GM19467 (cell line): ENCODE measurements around the gene SIM2.

Experiments used
- ATAC-seq: cut with Tn5 transposase; IDR thresholded peaks from one replicate; pipeline ENCODE4 v1.9.1; 2021; ENCODE audit warnings: mild to moderate bottlenecking, moderate library complexity; ENCODE audit not compliant: unreplicated experiment

The SIM2 gene

GRCh38 chr21:36757196-36757595 lies 58.3 kb downstream of the SIM2 start:
- no peak for ATAC-seq

GRCh38 chr21:36759348-36760083 lies 60.6 kb downstream of the SIM2 start:
- no peak for ATAC-seq

GRCh38 chr21:36761685-36762084 lies 62.8 kb downstream of the SIM2 start:
- ATAC-seq, result no peak

DNA sequence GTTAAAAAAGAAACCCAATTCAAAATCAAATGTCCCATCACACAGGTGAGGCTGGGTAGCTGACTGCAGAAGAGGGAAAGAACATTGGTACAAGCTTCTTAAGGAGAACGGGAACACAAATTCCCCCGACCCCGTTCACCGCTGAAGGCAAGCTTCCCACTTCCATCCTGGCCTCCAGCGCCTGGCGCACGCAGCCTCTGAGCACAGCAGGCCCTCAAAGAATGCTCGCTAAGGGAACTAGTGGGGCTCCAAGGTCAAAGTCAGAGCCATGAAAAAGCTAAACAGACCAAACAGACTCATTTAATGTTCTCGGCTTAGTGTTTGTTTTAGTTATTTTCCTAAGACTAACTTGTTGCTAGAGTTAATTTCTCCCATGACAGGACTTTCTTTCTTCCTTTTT lies 63.7 kb downstream of the SIM2 start:
- ATAC-seq, result no peak

DNA sequence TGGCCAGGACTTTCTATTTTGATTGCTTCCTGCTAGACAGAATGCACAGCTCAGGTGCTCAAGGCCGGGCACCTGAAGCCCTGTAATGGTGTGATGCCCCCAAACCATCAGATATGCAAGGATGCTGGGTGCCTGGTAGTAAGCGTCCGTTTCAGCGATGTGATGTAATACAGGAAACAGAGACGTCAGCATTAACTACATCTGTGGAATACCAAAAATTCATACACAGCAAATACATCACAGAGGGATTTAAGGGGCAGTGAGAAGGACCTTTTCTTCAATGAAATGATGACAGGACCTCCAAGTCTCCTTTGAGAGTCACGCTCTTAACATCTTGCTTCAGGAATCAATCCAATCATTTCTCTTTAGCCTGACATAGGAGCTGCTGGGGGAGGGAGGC lies 64.4 kb downstream of the SIM2 start:
- ATAC-seq, result no peak

DNA sequence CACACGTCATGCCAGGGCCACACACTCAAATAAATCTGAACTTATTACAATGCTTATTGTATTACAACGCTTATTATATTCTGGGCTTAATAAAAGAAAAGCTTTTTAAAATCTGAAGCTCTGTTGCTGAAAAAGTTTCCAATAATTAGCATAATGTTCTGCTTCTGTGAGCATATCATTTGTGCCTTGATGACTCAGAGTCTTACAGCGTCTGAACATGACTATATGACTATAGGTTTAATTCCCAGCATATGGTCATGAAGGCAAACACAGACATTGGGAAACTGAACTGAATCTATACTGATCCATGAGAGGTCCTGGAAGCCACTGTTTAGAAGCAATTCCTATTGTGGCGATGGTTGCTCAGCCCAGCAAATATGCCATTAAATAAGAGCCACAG lies 66.3 kb downstream of the SIM2 start:
- ATAC-seq, result no peak

DNA sequence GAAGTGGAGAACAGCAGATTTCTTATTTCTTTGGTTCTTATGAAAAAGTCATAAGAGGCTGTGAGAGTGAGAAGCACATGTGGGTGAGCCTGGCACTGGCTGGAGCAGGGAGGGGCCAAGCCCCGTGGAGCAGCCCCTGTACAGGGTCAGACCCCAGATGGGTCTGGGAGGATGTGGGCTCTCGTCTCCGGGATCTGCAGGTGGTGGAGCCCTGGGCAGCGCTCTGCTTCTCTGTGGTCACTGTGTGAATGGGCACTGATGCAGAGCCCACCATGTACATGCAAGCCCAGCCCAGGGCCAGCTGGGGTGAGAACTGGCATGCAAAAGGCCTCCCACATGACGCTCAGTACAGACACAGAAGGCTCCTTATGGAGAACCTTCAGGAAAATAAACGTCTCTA lies 67.6 kb downstream of the SIM2 start:
- no peak for ATAC-seq

GRCh38 chr21:36767096-36767495 lies 68.2 kb downstream of the SIM2 start:
- no peak for ATAC-seq

GRCh38 chr21:36768496-36768895 lies 69.6 kb downstream of the SIM2 start:
- no peak for ATAC-seq

DNA sequence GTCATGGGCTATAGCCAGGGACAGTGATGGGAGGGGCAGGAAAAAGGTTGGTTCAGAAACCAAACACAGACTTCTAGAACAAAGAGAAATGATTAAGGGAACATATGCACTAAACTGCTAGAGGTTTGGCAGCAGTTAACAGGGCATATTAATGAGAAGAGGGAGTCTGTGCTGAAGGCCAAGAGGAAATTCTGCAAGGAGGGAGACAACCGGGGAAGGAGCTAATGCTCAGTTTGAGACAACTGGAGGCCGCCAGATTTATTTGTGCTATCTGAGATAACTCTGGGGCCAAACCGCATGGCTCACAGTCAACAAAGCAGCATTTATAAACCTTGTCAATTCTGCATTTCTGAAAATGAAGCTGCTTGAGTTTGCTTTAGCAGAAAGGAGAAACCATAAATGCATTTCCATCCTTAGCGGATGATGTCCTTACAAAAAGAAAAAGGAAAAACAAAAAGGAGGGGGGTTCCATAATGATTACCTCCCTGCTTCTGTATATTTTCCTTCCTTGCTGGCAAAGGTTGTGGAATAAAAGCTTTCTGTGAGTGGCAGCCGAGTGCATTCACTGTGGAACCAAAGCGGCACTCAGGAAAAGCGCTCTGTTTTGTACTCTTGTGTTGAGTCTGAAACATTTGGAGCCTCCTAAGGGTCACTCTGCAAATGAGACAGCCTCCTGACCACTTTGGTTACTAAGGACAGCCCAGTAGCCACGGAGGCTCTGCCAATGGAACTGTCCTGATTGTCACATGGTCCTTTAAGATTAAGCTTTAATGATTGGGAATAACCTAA lies 70.3 kb downstream of the SIM2 start:
- ATAC-seq, result no peak

- no peak for ATAC-seq
Observed at GRCh38 chr21:36773117-36773516, 74.2 kb downstream of the SIM2 start.

DNA sequence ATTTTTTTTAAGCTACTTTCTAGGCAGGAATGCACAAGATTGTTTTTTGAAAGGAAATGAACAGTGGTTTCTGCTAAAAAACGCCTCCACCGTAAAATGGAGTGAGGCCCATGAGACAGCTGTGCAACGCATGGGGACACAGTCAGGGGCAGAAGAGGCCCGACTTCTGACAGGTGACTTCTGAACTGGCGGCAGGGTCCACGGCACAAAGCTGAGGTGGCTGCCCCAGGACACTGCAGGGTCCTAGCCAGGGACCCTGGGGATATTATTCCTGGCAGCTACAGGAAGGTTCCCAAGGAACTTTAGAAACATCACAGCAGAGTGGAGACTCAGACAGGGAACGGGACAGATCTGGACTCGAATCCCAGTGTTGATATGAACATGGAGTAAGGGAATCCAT lies 75.1 kb downstream of the SIM2 start:
- no peak for ATAC-seq

DNA sequence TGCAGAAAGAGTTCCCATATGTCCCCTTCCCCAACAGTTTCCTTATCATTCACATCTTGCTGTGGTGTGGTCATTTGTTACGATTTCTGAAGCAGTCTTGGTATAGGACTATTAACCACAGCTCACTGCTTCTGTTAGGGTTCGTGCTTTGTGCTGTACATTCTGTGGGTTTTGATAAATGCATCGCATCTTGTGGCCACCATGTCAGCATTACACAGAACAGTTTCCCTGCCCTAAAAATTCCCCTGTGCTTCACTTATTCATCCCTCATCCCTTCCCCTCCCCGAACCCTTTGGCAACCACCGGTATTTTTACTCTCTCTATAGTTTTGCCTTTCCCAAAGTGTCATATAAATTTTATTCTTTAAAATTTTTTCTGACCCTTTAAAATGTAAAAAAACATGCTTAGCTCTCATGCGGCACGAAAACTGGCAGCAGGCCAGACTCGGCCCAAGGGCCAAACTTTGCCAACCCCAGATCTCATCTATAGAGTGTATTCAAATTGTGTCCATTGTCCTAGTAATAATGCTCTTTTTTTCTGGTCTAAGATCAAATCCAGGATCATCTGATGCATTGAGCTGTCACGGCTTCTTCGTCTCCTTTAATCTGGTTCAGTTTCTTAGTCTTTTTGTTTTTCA lies 78.2 kb downstream of the SIM2 start:
- no peak for ATAC-seq

DNA sequence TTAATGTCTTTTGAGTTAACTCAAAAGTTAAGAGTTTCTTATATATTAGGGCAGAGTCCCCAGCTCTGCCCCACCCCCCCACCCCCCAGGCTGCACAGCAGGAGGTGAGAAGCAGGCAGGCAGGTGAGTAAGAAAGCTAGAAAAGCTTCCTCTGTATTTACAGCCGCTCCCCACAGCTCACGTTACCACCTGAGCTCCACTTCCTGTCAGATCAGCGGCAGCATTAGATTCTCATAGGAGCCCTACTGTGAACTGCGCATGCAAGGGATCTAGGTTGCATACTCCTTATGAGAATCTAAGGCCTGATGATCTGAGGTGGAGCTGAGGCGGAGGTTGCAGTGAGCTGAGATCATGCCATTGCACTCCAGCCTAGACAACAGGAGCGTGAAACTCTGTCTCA lies 81.9 kb downstream of the SIM2 start:
- no peak for ATAC-seq

- ATAC-seq, result no peak
Observed at GRCh38 chr21:36783612-36784374, 84.9 kb downstream of the SIM2 start.

DNA sequence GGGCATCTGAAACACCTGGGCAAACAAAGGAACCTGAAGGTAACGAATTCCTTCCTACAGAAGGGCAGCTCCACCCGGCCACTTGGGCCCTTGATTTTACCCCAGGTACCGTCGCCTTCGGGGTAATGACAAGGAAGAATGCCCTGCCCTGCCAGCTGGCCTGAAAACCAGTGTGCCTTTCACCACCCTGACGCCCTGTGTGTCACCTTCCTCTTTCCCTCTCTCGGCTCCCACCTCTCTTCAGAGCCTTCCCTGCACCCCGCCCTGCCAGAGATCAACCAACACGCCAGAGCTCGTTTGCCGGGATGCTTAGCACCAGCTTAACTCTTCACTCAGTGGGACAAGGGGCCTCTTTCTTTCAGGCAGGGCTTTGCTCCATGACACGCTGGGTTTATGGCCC lies 86.0 kb downstream of the SIM2 start:
- ATAC-seq, result no peak

- ATAC-seq, result no peak
Observed at GRCh38 chr21:36785615-36786014, 86.7 kb downstream of the SIM2 start.

DNA sequence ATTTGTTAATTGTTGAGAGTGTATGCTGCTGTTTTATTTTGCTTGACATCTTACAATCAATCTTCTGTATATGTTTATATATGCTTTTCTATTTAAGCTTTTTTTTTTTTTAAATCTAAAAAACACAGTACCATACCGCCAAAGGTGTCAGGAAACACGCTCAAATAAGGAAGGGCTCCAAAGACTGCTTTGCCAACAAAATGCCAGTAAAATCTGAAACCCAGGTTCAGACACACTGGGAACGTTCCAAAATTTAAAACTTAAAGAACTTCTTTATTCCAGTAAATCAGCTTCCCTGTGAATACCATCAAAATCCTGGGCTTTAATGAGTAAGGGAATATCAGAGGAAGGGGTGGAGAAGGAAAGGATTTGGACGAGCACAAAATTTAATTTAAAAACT lies 87.3 kb downstream of the SIM2 start:
- ATAC-seq, result no peak

DNA sequence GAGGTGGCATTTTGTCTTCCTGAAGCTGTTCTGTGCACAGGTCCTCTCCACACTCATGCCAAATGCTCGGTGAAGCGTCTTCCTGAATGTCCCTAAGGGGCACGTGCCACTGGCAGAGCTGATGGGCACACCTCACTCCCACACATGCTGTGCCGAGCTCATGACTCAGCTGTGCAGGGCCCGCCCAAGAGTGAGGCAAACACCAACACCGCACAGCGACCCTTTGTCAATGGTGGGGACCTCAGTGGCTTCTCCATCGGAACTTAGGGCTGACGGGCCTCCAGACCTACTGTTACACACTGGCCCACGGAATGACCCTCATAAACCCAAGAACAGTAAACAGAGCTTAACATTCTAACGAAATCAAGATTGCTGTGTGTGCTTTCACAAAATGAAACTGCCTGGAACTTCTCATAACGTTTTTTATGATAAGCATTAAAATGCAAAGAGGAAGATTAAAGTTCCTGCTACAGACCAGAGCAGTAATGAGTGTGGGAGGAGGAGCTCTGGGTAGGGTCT lies 89.3 kb downstream of the SIM2 start:
- no peak for ATAC-seq

- no peak for ATAC-seq
Observed at GRCh38 chr21:36790616-36791015, 91.7 kb downstream of the SIM2 start.

DNA sequence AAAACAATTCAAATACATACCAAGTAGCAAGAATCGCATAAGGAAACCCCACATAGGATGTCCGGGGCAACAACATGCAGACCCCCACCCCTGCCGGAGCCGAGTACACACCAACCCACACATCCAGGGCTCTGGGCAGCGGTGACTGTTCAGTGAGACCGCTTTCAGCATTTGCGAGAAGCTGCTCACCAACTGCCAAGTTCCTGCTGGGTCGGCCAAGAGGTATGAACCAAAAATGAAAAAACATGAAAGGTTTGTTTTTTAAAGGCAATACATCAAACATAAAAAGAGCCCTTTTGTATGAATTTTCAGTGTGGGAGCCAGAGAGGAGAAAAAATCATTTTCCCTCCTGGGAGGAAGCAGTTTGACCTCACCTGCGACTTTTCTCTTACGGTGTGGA lies 92.3 kb downstream of the SIM2 start:
- no peak for ATAC-seq
